ENCODE measurements around the gene ENTPD2. TPM values are rescaled to one million over a fixed set of nuclear protein-coding genes. Genes with fewer than 3 reads are reported as not detected.

The ENTPD2 gene
- total RNA-seq, 4 donors from 2014 or later: 7.0 to 21.0 (median 18.1) TPM

DNA sequence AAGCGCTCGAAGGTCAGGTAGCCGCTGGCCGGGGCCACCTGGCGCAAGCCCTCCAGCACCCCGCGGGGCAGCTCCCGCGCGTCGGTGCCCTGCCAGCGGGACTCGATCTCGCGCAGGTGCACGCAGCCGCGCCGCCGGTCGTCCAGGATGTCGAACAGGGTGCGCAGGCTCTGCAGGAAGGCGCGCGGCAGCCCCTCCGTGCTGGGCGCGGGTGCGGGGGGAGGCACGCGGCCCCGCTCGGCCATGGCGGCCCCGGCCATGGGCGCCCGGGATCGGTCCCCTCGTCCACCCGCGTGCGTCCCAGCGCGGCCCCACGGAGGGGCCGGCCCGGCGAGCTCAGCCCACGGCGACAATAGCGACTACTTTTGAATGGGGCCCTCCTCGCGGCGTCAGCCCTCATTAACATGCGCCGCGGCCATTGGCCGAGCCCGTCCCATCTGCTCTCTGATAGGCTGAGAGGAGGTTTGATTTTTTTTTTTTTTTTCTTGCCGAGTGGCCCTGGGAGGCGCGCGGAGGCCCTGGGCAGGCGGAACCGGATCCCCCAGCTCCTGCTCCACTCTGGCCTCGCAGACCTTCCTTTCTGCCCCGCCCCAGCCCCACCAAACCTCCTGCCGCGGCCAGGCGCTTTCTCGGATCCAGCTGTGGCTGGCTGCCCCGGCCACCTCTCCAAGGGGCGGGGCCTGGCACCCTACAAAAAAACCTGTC, 16.5 kb upstream of the ENTPD2 start, which contains the start of gene SAPCD2:
TSS of gene SAPCD2 (minus strand) at position 357 of the 705 bp plus-strand sequence. CDS start at position 260, 97 bp downstream.
- WGBS, 2 donors: 1 to 3% methylated on average over 20 to 38 of the region's 74 CpGs
- Histone ChIP-seq H3K27ac (peak within 1 kb of the TSS; percentile 53 to 91 (median 83)), H3K9me3 (no peaks in the 10 kb centered on the region), H3K4me3 (peak within 1 kb of the TSS; percentile 17 to 50 (median 31)), H3K4me1 (peaks cover 0 to 31% (median 13%) of the 10 kb centered on the region in 4 donors), H3K27me3 (peaks cover 0 to 8% of the 10 kb centered on the region in 2 donors), H3K36me3 (no peaks in the 10 kb centered on the region)
- peak; percentile 65 to 66 for DNase-seq (ENCODE audit: low spot score in 2 of 2)
- TF ChIP-seq, protein P1, sequence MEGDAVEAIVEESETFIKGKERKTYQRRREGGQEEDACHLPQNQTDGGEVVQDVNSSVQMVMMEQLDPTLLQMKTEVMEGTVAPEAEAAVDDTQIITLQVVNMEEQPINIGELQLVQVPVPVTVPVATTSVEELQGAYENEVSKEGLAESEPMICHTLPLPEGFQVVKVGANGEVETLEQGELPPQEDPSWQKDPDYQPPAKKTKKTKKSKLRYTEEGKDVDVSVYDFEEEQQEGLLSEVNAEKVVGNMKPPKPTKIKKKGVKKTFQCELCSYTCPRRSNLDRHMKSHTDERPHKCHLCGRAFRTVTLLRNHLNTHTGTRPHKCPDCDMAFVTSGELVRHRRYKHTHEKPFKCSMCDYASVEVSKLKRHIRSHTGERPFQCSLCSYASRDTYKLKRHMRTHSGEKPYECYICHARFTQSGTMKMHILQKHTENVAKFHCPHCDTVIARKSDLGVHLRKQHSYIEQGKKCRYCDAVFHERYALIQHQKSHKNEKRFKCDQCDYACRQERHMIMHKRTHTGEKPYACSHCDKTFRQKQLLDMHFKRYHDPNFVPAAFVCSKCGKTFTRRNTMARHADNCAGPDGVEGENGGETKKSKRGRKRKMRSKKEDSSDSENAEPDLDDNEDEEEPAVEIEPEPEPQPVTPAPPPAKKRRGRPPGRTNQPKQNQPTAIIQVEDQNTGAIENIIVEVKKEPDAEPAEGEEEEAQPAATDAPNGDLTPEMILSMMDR (IDR thresholded peaks at IDR 0.05): no peak
- TF ChIP-seq EP300 (IDR thresholded peaks at IDR 0.05): peak in 1 of 2 donors; percentile 12
- TF ChIP-seq POLR2A (IDR thresholded peaks at IDR 0.05): peak in 1 of 2 donors; percentile 27

DNA sequence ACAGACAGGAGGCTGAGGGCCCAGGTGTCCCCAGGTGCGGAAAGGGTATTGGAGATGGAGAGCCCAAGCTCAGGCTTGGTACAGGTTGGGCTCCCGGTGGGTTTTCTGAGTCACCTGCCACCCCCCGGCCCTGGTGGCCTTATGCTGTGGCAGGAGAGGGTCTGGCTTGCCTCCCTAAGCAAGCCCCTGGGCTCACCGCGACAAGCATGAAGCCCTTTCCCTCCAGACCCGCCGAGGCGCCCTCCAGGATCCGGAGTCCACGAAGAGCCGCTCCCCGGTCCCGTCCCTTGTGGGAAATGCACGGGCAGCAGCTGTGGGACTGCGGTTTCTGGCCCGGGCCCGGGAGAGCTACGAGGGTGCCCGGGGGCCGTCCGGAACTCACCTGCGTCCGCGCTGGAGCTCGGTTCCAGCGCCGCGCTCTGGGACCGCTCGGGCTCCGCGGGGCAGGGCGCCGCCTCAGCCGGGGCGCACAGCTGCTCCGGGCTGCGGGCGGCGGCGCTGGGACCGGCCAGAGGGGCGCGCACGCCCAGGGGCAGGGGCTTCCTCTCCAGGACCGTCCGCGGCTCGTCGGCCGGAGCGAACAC, 15.7 kb upstream of the ENTPD2 start:
- Histone ChIP-seq H3K36me3 (no peaks in the 10 kb centered on the region), H3K9me3 (no peaks in the 10 kb centered on the region), H3K27ac (no peak overlapping the region), H3K27me3 (peaks cover 0 to 8% of the 10 kb centered on the region in 2 donors), H3K4me1 (peaks cover 0 to 35% (median 13%) of the 10 kb centered on the region in 4 donors), H3K4me3 (peak overlapping the region in 1 of 4 donors; percentile 50)
- 30 to 37% methylated on average over 3 to 4 of the region's 52 CpGs for WGBS, 2 donors
- TF ChIP-seq, protein P1 (IDR thresholded peaks at IDR 0.05): no peak
- TF ChIP-seq EP300 (IDR thresholded peaks at IDR 0.05) (no peak), POLR2A (IDR thresholded peaks at IDR 0.05) (no peak)
- no peak for DNase-seq (ENCODE audit: low spot score in 2 of 2)

DNA sequence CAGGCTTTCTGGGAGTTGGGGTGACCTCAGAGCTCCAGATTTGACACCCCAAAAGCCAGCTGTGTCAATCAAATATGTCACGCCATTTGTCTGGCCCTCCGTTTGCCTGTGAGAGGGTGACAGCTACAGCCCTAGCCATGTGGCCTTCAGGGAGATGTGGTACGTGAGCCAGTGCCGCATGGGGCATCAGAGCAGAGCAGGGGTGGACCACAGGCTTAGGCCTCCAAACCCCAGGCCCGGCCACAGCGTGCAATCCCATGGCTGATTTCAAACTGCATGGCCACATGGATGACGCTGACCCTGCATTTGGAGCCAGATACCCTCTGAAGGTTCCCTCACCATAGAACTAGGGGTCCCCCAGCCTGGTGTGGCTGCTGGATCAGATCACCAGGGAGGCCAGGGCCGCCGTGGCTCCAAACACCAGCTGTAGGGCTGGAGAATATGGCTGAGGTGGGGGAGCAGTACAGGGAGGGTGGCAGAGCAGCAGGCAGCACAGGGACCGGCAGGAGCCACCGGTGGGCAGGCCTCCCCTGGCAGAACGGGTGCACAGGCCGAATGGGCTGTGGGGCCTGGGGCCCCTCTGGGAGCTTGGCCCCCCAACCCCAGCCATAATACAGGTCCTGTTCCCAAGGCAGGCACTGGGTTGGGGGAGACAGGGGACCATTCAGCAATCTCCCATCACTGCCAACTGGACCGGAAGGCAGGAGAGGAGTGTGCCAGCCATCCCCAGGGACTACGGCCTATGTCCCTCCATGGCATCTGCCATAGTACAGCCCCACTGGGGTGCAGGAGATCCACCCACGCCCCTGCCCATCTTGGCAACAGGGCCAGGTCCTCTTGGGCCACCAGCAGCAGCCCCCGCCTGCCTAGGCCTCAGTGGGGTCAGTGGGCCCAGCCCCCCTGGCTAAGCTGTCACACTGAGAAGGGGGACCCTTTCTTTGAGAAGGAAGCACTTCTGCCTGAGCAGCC, 15.0 kb upstream of the ENTPD2 start:
- no peak overlapping the region for H3K27ac ChIP-seq
- H3K27me3 ChIP-seq: peaks cover 0 to 8% of the 10 kb centered on the region in 2 donors
- DNase-seq (ENCODE audit: low spot score in 2 of 2): no peak
- no peak overlapping the region for H3K4me3 ChIP-seq
- WGBS, 2 donors: 74 to 77% methylated on average over 8 to 17 of the region's 17 CpGs
- no peak for TF ChIP-seq POLR2A (IDR thresholded peaks at IDR 0.05)
- TF ChIP-seq EP300 (IDR thresholded peaks at IDR 0.05): no peak
- TF ChIP-seq, protein P1 (IDR thresholded peaks at IDR 0.05): no peak
- H3K9me3 ChIP-seq: no peaks in the 10 kb centered on the region
- no peaks in the 10 kb centered on the region for H3K36me3 ChIP-seq
- H3K4me1 ChIP-seq: peaks cover 0 to 42% (median 18%) of the 10 kb centered on the region in 4 donors

DNA sequence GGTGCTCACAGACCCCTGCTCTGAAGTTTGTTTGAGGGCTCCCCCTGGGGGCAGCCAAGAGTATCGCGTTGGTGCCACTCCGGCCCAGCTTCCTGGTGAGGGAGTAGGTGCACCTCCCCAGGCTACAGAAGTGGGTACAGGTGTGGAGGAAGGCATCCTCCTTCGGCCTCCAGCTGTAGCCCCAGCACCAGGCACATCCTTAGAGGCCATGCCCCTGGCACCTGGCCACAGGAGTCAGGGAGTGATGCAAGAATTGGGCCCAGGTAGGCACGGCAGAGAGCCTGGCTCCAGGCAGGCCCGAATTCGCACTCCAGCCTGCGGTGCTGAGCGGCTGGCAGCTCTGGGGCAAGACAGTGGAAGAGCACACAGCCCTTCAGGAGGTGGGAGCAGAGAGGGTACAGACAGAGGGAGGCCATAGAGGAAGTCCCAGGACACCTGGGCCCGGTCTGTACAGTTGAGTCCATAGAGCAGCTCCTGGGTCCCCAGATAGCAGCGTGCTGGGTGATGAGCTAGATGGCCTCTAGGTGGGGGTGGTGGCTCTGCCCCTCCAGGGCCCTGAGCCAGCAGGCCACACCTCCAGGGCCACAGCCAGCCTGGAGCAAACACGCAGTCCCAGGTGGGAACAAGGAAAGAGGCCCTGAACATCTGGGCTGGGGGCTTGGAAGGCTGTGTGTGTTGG, 14.1 kb upstream of the ENTPD2 start:
- DNase-seq (ENCODE audit: low spot score in 2 of 2): peak; percentile 55 to 67
- WGBS, 2 donors: 40 to 57% methylated on average over 8 to 11 of the region's 12 CpGs
- H3K27me3 ChIP-seq: peaks cover 0 to 8% of the 10 kb centered on the region in 2 donors
- no peak overlapping the region for H3K4me3 ChIP-seq
- no peaks in the 10 kb centered on the region for H3K36me3 ChIP-seq
- TF ChIP-seq, protein P1 (IDR thresholded peaks at IDR 0.05): peak; percentile 74 to 88 (median 82)
- TF ChIP-seq EP300 (IDR thresholded peaks at IDR 0.05) (no peak), POLR2A (IDR thresholded peaks at IDR 0.05) (no peak)
- H3K4me1 ChIP-seq: peaks cover 0 to 51% (median 20%) of the 10 kb centered on the region in 4 donors
- H3K9me3 ChIP-seq: no peaks in the 10 kb centered on the region
- no peak overlapping the region for H3K27ac ChIP-seq

Measured in tibial nerve (tissue), 4 donors.